RWPE2 (cell line): ENCODE results near the gene EFNA3.

Experiments used
- ATAC-seq: fragments of 200-7000 bp; cut with Tn5 transposase; 3 replicates; pipeline ENCODE4 v1.9.1; 2021; ENCODE audit warnings: low read depth
- DNase-seq: peaks from one replicate; pipeline ENCODE4 v3.0.0-alpha.2; 2020; ENCODE audit warnings: low spot score
- H3K27ac ChIP-seq: fragments of 450-650 bp; 2 replicates; pipeline ENCODE4 v1.5.1; 2017; ENCODE audit warnings: mild to moderate bottlenecking; ENCODE audit not compliant: poor library complexity, severe bottlenecking
- H3K27me3 ChIP-seq: fragments of 250-450 bp; sonication (Bioruptor Pico); 2 replicates; pipeline ENCODE4 v1.5.1; 2021; ENCODE audit warnings: mild to moderate bottlenecking, moderate library complexity; ENCODE audit not compliant: insufficient read depth, poor library complexity, severe bottlenecking
- H3K36me3 ChIP-seq: fragments of 250-450 bp; sonication (Bioruptor Pico); 2 replicates; pipeline ENCODE4 v1.5.1; 2020; ENCODE audit warnings: low read depth, mild to moderate bottlenecking, moderate library complexity
- H3K4me1 ChIP-seq: fragments of 250-450 bp; sonication (Bioruptor Pico); 2 replicates; pipeline ENCODE4 v1.5.1; 2021; ENCODE audit warnings: mild to moderate bottlenecking, moderate library complexity; ENCODE audit not compliant: insufficient read depth, poor library complexity, severe bottlenecking
- H3K4me3 ChIP-seq: fragments of 250-450 bp; sonication (Bioruptor Pico); 2 replicates; pipeline ENCODE4 v1.5.1; 2021; ENCODE audit warnings: mild to moderate bottlenecking, moderate library complexity; ENCODE audit not compliant: severe bottlenecking
- H3K9me3 ChIP-seq: fragments of 250-450 bp; sonication (Bioruptor Pico); 2 replicates; pipeline ENCODE4 v1.5.1; 2021; ENCODE audit warnings: mild to moderate bottlenecking, moderate library complexity; ENCODE audit not compliant: severe bottlenecking
- TF ChIP-seq, protein P1 (sequence below): fragments of 450-650 bp; IDR thresholded peaks from one replicate; pipeline ENCODE4 v1.5.1; 2017; ENCODE audit warnings: mild to moderate bottlenecking, moderate library complexity; ENCODE audit not compliant: poor library complexity, severe bottlenecking

The EFNA3 gene

GRCh38 chr1:155057788-155058211, 20.8 kb upstream of the EFNA3 start:
- H3K27ac ChIP-seq, result no peak overlapping the region
- DNase-seq (no peak), ATAC-seq (no peak)
- H3K4me1 ChIP-seq, result peaks cover 6% of the 10 kb centered on the region
- peaks cover 84% of the 10 kb centered on the region for H3K36me3 ChIP-seq
- H3K27me3 ChIP-seq, result no peaks in the 10 kb centered on the region
- H3K4me3 ChIP-seq, result no peak overlapping the region
- TF ChIP-seq, protein P1, sequence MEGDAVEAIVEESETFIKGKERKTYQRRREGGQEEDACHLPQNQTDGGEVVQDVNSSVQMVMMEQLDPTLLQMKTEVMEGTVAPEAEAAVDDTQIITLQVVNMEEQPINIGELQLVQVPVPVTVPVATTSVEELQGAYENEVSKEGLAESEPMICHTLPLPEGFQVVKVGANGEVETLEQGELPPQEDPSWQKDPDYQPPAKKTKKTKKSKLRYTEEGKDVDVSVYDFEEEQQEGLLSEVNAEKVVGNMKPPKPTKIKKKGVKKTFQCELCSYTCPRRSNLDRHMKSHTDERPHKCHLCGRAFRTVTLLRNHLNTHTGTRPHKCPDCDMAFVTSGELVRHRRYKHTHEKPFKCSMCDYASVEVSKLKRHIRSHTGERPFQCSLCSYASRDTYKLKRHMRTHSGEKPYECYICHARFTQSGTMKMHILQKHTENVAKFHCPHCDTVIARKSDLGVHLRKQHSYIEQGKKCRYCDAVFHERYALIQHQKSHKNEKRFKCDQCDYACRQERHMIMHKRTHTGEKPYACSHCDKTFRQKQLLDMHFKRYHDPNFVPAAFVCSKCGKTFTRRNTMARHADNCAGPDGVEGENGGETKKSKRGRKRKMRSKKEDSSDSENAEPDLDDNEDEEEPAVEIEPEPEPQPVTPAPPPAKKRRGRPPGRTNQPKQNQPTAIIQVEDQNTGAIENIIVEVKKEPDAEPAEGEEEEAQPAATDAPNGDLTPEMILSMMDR, result no peak
- H3K9me3 ChIP-seq, result no peaks in the 10 kb centered on the region

DNA sequence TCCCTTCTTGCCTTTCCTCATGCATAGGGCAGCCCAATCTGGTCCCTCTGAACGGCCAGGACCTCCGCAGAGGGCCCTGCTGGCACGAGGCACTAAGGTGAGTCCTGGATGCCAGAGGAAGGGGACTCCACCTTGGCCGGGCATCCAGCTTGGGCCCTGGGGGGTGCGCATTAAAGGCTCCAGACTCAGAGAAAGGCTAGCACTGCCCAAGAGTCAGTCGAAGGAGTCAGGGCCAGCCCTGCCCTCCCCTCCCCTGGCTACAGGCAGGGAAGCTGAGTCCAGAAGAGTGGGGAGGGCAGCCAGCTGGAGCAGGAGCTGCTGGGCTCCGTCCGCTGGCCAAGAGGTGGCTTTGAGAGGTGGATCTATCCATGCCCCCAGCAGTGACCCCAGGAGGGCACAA, 17.9 kb upstream of the EFNA3 start:
- TF ChIP-seq, protein P1, result no peak
- Histone ChIP-seq H3K9me3 (no peaks in the 10 kb centered on the region), H3K4me3 (no peak overlapping the region), H3K4me1 (no peaks in the 10 kb centered on the region), H3K36me3 (peaks cover 54% of the 10 kb centered on the region), H3K27me3 (no peaks in the 10 kb centered on the region), H3K27ac (no peak overlapping the region)
- ATAC-seq, result no peak
- DNase-seq, result no peak

DNA sequence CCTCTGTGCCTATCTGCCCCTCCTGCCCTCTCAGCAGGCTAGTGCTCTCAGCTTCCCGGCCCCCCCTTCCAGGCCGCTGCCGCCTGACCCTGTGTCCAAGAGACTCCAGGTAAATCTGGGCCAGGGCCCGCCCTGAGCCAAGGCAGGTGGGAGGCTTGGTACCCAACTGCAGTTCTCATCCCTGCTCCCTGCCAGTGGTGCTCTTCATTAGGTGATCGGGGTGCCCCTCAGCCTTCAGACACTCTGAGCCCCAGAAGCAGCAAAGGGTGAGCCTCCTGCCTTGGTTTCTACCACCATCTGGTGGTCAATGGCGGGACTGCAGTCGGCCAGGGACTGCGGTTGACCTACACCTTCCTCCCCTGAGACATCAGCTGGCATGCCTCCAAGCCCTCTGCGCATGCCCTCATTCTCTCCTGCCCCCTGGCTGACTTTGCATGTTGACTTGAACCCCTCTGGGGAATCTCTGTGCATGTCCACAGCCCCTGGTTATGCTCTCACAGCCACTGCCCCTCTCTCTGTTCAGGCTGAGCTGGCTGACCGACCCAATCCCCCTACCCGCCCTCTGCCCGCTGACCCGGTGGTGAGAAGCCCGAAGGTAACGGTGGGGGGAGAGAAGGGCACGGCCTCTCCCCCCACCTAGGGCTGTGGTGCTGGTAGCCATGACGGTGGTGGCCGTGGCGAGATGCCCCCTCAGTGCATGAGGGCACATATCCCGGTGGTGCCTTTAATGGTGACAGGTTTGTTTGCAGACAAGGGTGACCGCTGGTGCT, 17.1 kb upstream of the EFNA3 start:
- peak; percentile 85 for DNase-seq
- no peak overlapping the region for H3K4me3 ChIP-seq
- H3K4me1 ChIP-seq, result no peaks in the 10 kb centered on the region
- peaks cover 46% of the 10 kb centered on the region for H3K36me3 ChIP-seq
- ATAC-seq, result peak; percentile 58
- TF ChIP-seq, protein P1, result peak; percentile 94
- no peaks in the 10 kb centered on the region for H3K9me3 ChIP-seq
- H3K27me3 ChIP-seq, result no peaks in the 10 kb centered on the region
- no peak overlapping the region for H3K27ac ChIP-seq

DNA sequence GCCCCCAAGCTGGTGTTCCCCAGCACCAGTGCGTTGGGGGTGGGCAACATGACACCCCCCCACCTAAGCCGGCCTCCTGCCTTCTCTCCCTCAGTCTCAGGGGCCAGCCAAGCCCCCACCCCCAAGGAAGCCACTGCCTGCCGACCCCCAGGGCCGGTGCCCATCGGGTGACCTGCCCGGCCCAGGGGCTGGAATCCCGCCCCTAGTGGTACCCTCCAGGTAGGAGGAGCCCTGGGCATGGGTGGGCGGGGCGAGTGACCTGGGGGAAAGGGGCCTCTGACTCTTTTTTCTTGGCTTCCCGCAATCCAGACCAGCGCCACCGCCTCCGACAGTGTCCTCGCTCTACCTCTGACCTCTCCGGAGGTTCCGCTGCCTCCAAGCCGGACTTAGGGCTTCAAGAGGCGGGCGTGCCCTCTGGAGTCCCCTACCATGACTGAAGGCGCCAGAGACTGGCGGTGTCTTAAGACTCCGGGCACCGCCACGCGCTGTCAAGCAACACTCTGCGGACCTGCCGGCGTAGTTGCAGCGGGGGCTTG, 16.4 kb upstream of the EFNA3 start:
- Histone ChIP-seq H3K4me1 (no peaks in the 10 kb centered on the region), H3K36me3 (peaks cover 39% of the 10 kb centered on the region), H3K9me3 (no peaks in the 10 kb centered on the region), H3K4me3 (no peak overlapping the region), H3K27ac (no peak overlapping the region), H3K27me3 (no peaks in the 10 kb centered on the region)
- no peak for ATAC-seq
- TF ChIP-seq, protein P1, result no peak
- DNase-seq, result peak; percentile 70
